Heart left ventricle (tissue), 13 donors: Measurements from ENCODE around the gene TOX2.

Experiments used
- CTCF ChIP-seq, 12 donors: fragments of 200-600 bp; sonication (generic) in 4 of 12; IDR thresholded peaks; one replicate each; pipeline versions ENCODE4 v1.5.0 to v1.8.0; 2018 to 2022; ENCODE audit warnings: antibody characterized with exemption in 12 of 12, mild to moderate bottlenecking in 5 of 12
- POLR2A ChIP-seq, 2 donors: fragments of 450-650 bp; IDR thresholded peaks; one replicate each; pipeline ENCODE4 v1.6.1; 2017; ENCODE audit warnings: antibody characterized with exemption in 2 of 2, mild to moderate bottlenecking in 2 of 2, moderate library complexity in 2 of 2
- donor health status: ischemic (EF 13 %, LVEDD 7.1; RV severe dilation, severe dysfunction).
- donor health status: DM: no; HTN: yes; CAD: no.
- donor health status: DM: no; HTN: no; CAD: no.
- donor health status: ischemic (EF 25% LVEDD 6.9; RV normal size, moderate dysfunction).
- donor health status: ischemic (EF 25% LVEDD 5.7; RV mildly dilated, moderate dysfunction).
- donor health status: ischemic (EF 35%, LVEDD 5.7; RV mildly dilated, moderate dysfunction).
- donor health status: nonischemic (EF 11% LVEDD 7.7; RV severe dilation, severe dysfunction).
- donor health status: DM: yes; HTN: yes; CAD: no.
- donor health status: PGD.
- donor health status: ischemic (EF 29% LVEDD 5.4; RV normal size, mild dysfunction).
- donor health status: nonischemic (EF 23%, LVEDD 6.1; RV moderate dilation, normal function).

DNA sequence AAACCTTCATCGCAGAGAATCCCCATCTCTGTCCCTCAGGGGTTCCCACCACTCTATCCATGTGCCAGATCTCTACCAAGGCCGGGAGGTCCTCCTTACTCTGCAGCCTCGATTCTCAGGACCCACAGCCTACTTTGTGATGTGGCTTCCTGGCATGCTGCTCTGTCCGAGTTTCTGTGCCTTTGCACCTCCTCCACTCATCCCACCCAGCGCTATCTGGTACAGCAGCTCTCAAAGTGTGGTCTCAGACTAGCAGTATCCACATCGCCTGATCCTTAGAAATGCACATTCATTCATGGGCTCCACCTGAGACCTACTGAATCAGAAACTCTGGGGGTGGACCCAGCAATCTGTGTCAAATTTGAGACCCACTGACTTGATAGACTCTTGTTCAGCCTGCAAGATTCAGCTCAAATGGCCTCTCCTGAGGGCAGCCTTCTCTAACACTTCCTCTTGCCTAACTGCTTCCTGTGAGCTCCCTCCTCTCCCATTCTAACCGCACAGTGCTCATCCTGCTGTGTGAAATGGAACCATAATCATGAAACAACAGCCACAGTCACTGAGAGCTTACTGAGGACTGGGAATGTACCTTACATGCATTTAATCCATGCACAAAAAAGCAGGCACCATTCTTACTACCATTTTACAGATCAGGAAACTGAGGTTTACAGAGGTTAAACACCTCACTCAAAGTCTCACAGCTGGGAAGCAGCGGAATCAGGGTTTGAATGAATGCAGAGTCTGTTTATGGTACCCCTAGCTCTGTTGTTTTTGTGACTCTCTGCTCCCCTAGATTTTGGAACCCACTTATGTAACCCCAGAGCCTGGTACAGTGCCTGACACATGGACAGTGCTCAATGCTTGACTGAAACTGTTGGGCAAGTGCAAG is 202.9 kb downstream of the TOX2 start:
- TF ChIP-seq CTCF (IDR thresholded peaks at IDR 0.05) (no peak), POLR2A (IDR thresholded peaks at IDR 0.05) (no peak)
